PC-3 (cell line): Measurements from ENCODE around the gene PLCL1. TPM values are rescaled to one million over a fixed set of nuclear protein-coding genes. Genes with fewer than 3 reads are reported as not detected.

ENCODE experiments used
- ATAC-seq: fragments of 200-7000 bp; cut with Tn5 transposase; 2 replicates; pipeline ENCODE4 v1.9.1; 2020; ENCODE audit warnings: mild to moderate bottlenecking, moderate library complexity
- BruUV-seq: library from RNA; stranded (reverse); fragments of 400-500 nt; replicated peaks from 2 replicates; lab custom pipeline; 2021; lab: Mats Ljungman, UMichigan
- CTCF ChIA-PET: fragments of 300-600 bp; sonication (Branson Sonifier 250); formaldehyde crosslinking; loops from one replicate; lab custom pipeline; 2022; ENCODE audit warnings: antibody characterized with exemption; lab: Charles Lee
- POLR2A ChIA-PET: fragments of 300-600 bp; sonication (Branson Sonifier 250); formaldehyde crosslinking; loops from one replicate; lab custom pipeline; 2022; ENCODE audit warnings: antibody characterized with exemption; ENCODE audit not compliant: unreplicated experiment; lab: Charles Lee
- DNase-seq: peaks from one replicate; pipeline ENCODE4 v3.0.0-alpha.2; 2015
- H2AFZ ChIP-seq: fragments of 300-600 bp; sonication (generic); 2 replicates; pipeline ENCODE4 v1.6.0; 2016; ENCODE audit warnings: antibody characterized with exemption, low read length
- H3F3A ChIP-seq: fragments of 300-600 bp; sonication (generic); one replicate; pipeline ENCODE4 v1.6.0; 2017; ENCODE audit warnings: antibody characterized with exemption, low read length, control low read depth, mild to moderate bottlenecking; ENCODE audit not compliant: unreplicated experiment
- H3K27ac ChIP-seq: fragments of 300-600 bp; sonication (generic); 2 replicates; pipeline ENCODE4 v1.5.1; 2016; ENCODE audit warnings: mild to moderate bottlenecking, low read length
- H3K27me3 ChIP-seq: fragments of 300-600 bp; sonication (generic); 2 replicates; pipeline ENCODE4 v1.6.1; 2016; ENCODE audit warnings: low read length, mixed read lengths
- H3K36me3 ChIP-seq: fragments of 300-600 bp; sonication (generic); 2 replicates; pipeline ENCODE4 v1.6.1; 2016; ENCODE audit warnings: low read depth, mixed run types, low read length, mixed read lengths
- H3K4me1 ChIP-seq: fragments of 300-600 bp; sonication (generic); 2 replicates; pipeline ENCODE4 v1.5.1; 2016; ENCODE audit warnings: low read length; ENCODE audit not compliant: insufficient read depth
- H3K4me2 ChIP-seq: fragments of 300-600 bp; sonication (generic); 2 replicates; pipeline ENCODE4 v1.6.0; 2016; ENCODE audit warnings: low read length
- H3K4me3 ChIP-seq: fragments of 300-600 bp; sonication (generic); 2 replicates; pipeline ENCODE4 v1.5.1; 2016; ENCODE audit warnings: mild to moderate bottlenecking, low read length, mixed read lengths
- H3K79me2 ChIP-seq: fragments of 300-600 bp; sonication (generic); 2 replicates; pipeline ENCODE4 v1.6.1; 2017; ENCODE audit warnings: low read length, mixed read lengths
- H3K9ac ChIP-seq: fragments of 300-600 bp; sonication (generic); 2 replicates; pipeline ENCODE4 v1.6.0; 2016; ENCODE audit warnings: mild to moderate bottlenecking, low read length
- H3K9me2 ChIP-seq: fragments of 300-600 bp; sonication (generic); replicated peaks from 2 replicates; pipeline ENCODE4 v1.6.1; 2016; ENCODE audit warnings: mixed run types, low read length, mixed read lengths
- H3K9me3 ChIP-seq: fragments of 300-600 bp; sonication (generic); 2 replicates; pipeline ENCODE4 v1.6.1; 2016; ENCODE audit warnings: low read length, mixed read lengths
- H4K20me1 ChIP-seq: fragments of 300-600 bp; sonication (generic); 2 replicates; pipeline ENCODE4 v1.6.1; 2016; ENCODE audit warnings: low read length, mixed read lengths
- EZH2 ChIP-seq: fragments of 300-600 bp; sonication (generic); IDR thresholded peaks from one replicate; pipeline ENCODE4 v1.6.1; 2017; ENCODE audit warnings: antibody characterized with exemption, mild to moderate bottlenecking, low read length; ENCODE audit not compliant: unreplicated experiment
- EZH2phosphoT487 ChIP-seq: fragments of 300-600 bp; sonication (generic); IDR thresholded peaks from 2 replicates; pipeline ENCODE4 v1.6.1; 2018; ENCODE audit warnings: mild to moderate bottlenecking, antibody characterized with exemption, low read length, borderline replicate concordance
- intact Hi-C: fragments of 100-400 bp; cut with micrococcal nuclease; formaldehyde crosslinking; loops from 2 replicates; pipeline ENCODE4 v1.9.0; 2023
- total RNA-seq: library from RNA; depleted of rRNA; stranded (reverse); fragments of >200 nt; gene quantifications from 2 replicates; pipeline ENCODE4 v1.2.3, GENCODE V29; 2014
- TF ChIP-seq, protein P1 (sequence below): fragments of 300-600 bp; sonication (generic); conservative IDR thresholded peaks from 2 replicates; pipeline ENCODE4 v1.5.1; 2017; ENCODE audit warnings: antibody characterized with exemption, low read depth, mild to moderate bottlenecking, low read length

The PLCL1 gene
- total RNA-seq, 1 experiment from 2014 or later, result not detected

DNA sequence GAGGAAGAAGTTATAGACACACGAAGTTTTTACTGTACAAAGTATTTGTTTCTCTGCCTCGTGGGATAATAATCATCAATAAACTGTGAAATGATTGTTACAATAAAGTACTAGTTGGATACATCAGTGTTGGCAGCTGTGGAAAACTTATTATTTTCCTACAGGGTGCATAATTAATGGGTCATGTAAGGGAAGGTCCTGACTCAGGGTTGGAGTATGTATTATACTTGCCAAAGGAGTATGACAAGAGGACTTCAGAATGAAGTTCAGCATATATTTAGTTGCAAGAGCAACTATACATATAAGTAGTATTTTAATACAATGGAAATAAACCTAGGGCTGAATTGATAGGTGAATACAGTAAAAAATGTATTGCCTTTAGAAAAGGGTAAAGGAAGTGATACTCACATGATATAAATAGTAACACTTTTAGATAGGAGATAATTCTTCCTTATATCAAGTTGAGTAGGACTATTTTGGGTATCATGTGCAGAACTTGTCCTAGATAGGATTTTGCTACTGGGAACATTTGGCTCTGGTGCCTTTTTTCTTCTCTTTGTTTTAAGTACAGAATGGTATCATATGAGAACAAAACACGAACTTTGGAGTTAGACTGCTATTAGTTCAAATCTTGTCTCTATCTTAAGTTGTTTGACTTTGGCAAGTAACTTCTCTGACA lies 79.1 kb downstream of the PLCL1 start:
- Histone ChIP-seq H3K9me2 (no peaks in the 10 kb centered on the region), H3K79me2 (no peaks in the 10 kb centered on the region), H3K9ac (no peak overlapping the region), H3K4me1 (no peaks in the 10 kb centered on the region), H4K20me1 (no peaks in the 10 kb centered on the region), H3K27me3 (0 out of 2 replicates have a peak, but pooled peaks cover 7% of the 10 kb centered on the region), H3K4me2 (no peak overlapping the region), H3K27ac (no peak overlapping the region), H2AFZ (no peak overlapping the region), H3K9me3 (no peaks in the 10 kb centered on the region), H3K4me3 (no peak overlapping the region), H3K36me3 (no peaks in the 10 kb centered on the region), H3F3A (no peaks in the 10 kb centered on the region)
- no peak for DNase-seq
- CTCF ChIA-PET, result no interaction called here
- intact Hi-C loops, result no loop called here
- POLR2A ChIA-PET, result no interaction called here
- TF ChIP-seq EZH2phosphoT487 (no peak), EZH2 (no peak)
- TF ChIP-seq, protein P1, sequence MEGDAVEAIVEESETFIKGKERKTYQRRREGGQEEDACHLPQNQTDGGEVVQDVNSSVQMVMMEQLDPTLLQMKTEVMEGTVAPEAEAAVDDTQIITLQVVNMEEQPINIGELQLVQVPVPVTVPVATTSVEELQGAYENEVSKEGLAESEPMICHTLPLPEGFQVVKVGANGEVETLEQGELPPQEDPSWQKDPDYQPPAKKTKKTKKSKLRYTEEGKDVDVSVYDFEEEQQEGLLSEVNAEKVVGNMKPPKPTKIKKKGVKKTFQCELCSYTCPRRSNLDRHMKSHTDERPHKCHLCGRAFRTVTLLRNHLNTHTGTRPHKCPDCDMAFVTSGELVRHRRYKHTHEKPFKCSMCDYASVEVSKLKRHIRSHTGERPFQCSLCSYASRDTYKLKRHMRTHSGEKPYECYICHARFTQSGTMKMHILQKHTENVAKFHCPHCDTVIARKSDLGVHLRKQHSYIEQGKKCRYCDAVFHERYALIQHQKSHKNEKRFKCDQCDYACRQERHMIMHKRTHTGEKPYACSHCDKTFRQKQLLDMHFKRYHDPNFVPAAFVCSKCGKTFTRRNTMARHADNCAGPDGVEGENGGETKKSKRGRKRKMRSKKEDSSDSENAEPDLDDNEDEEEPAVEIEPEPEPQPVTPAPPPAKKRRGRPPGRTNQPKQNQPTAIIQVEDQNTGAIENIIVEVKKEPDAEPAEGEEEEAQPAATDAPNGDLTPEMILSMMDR, result no peak
- ATAC-seq, result no peak
- BruUV-seq, result no TSS peak

DNA sequence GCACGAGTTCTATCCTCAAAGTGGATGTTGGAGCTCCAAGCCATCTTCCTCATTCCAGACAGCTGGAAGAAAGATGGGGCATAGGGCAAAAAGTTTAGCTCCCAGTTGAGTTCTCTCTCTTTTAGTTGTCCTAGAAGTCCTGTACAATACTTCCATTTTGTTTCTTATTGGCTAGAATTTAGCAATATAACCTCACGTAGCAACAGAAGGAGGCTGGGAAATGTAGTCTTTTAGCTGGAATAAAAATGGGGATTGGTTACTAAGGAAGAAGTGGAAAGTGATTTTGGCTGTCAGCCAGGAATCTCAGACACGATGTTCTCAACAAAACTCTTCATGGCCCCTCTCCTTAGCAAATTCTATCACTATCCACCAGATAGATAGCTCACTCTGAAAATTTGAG lies 79.9 kb downstream of the PLCL1 start:
- Histone ChIP-seq H3K79me2 (no peaks in the 10 kb centered on the region), H3F3A (no peaks in the 10 kb centered on the region), H3K4me1 (no peaks in the 10 kb centered on the region), H3K4me3 (no peak overlapping the region), H3K4me2 (no peak overlapping the region), H2AFZ (no peak overlapping the region), H3K9ac (no peak overlapping the region), H3K9me3 (no peaks in the 10 kb centered on the region), H3K27me3 (0 out of 2 replicates have a peak, but pooled peaks cover 7% of the 10 kb centered on the region), H3K9me2 (no peaks in the 10 kb centered on the region), H3K36me3 (no peaks in the 10 kb centered on the region), H3K27ac (no peak overlapping the region), H4K20me1 (no peaks in the 10 kb centered on the region)
- intact Hi-C loops, result no loop called here
- CTCF ChIA-PET, result no interaction called here
- no peak for ATAC-seq
- BruUV-seq, result no TSS peak
- POLR2A ChIA-PET, result no interaction called here
- TF ChIP-seq EZH2 (no peak), EZH2phosphoT487 (no peak)
- TF ChIP-seq, protein P1, result no peak
- no peak for DNase-seq

DNA sequence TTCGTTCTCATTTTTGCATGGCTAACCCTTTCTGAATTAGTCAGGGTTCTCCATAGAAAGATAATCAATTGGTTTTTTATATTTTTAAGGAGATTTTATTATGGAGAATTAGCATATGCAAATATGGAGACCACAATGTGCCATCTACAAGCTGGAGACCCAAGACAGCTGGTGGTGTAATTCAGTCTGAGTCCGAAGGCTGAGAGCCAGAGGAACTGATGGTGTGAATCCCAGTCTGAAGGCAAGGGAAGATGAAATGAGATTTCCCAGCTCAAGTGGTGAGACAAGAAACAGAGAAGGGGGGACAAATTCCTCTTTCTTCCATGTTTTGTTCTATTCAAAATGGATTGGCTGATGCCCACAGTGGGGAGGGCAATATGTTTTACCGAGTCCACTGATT lies 80.7 kb downstream of the PLCL1 start:
- TF ChIP-seq EZH2 (no peak), EZH2phosphoT487 (no peak)
- TF ChIP-seq, protein P1, result no peak
- Histone ChIP-seq H3K4me3 (no peak overlapping the region), H3K27me3 (0 out of 2 replicates have a peak, but pooled peaks cover 4% of the 10 kb centered on the region), H3K79me2 (no peaks in the 10 kb centered on the region), H3K9ac (no peak overlapping the region), H3K27ac (no peak overlapping the region), H3K4me1 (no peaks in the 10 kb centered on the region), H3K36me3 (no peaks in the 10 kb centered on the region), H4K20me1 (no peaks in the 10 kb centered on the region), H3F3A (no peaks in the 10 kb centered on the region), H2AFZ (no peak overlapping the region), H3K9me2 (no peaks in the 10 kb centered on the region), H3K4me2 (no peak overlapping the region), H3K9me3 (no peaks in the 10 kb centered on the region)
- no peak for ATAC-seq
- POLR2A ChIA-PET, result no interaction called here
- intact Hi-C loops, result no loop called here
- no peak for DNase-seq
- CTCF ChIA-PET, result no interaction called here
- no TSS peak for BruUV-seq
